HL-60 (cell line): ENCODE measurements around the gene EXOC2.

Experiments used
- POLR2AphosphoS5 ChIP-seq: IDR thresholded peaks from 2 replicates; pipeline ENCODE4 v1.6.1; 2012; ENCODE audit warnings: low read depth
- TF ChIP-seq, protein P1 (sequence below): IDR thresholded peaks from one replicate; pipeline ENCODE4 v1.5.1; 2011; ENCODE audit warnings: low read length, control low read depth, inconsistent platforms; ENCODE audit not compliant: insufficient read depth

DNA sequence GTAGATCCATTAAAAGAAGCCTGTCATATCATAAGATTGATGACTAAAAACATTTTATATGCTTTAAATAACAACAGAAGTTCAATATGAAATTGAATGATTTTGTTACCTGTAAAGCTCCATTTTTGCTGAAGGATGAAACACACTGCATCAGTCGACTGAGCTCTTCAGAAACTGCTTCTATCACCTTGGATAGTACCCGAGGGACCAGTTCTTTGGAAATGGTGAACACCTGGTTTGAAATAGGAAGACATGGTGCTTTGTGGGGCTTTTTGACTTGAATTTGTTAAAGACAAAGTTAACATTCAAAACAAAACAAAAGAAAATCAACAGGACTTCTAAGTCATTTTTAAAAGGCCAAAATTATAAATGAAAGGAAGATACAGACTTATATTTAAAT, 195.7 kb downstream of the EXOC2 start:
- no peak for TF ChIP-seq POLR2AphosphoS5
- TF ChIP-seq, protein P1, sequence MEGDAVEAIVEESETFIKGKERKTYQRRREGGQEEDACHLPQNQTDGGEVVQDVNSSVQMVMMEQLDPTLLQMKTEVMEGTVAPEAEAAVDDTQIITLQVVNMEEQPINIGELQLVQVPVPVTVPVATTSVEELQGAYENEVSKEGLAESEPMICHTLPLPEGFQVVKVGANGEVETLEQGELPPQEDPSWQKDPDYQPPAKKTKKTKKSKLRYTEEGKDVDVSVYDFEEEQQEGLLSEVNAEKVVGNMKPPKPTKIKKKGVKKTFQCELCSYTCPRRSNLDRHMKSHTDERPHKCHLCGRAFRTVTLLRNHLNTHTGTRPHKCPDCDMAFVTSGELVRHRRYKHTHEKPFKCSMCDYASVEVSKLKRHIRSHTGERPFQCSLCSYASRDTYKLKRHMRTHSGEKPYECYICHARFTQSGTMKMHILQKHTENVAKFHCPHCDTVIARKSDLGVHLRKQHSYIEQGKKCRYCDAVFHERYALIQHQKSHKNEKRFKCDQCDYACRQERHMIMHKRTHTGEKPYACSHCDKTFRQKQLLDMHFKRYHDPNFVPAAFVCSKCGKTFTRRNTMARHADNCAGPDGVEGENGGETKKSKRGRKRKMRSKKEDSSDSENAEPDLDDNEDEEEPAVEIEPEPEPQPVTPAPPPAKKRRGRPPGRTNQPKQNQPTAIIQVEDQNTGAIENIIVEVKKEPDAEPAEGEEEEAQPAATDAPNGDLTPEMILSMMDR: no peak
